ENCODE data around the gene ANTXR1.

DNA sequence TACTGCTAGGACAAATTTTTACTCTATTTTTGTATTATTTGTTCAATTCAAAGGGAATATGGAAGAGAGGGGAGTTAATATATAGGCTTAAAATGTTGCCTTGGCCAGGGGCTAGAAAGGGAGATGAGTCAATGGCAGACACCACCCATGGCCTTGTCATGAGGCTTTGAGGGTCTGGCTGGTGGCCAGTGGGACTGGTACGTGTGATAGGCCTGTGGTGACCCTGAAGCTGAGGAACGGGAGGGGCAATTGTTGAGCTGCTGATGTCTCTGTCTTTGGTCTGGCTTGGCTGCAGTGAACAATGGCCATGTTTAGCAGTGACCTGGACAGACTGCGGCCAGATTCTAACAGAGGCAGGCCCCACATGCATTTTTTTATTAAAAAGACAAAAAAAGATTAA is 20.0 kb upstream of the ANTXR1 start:
- TF ChIP-seq, protein P1, sequence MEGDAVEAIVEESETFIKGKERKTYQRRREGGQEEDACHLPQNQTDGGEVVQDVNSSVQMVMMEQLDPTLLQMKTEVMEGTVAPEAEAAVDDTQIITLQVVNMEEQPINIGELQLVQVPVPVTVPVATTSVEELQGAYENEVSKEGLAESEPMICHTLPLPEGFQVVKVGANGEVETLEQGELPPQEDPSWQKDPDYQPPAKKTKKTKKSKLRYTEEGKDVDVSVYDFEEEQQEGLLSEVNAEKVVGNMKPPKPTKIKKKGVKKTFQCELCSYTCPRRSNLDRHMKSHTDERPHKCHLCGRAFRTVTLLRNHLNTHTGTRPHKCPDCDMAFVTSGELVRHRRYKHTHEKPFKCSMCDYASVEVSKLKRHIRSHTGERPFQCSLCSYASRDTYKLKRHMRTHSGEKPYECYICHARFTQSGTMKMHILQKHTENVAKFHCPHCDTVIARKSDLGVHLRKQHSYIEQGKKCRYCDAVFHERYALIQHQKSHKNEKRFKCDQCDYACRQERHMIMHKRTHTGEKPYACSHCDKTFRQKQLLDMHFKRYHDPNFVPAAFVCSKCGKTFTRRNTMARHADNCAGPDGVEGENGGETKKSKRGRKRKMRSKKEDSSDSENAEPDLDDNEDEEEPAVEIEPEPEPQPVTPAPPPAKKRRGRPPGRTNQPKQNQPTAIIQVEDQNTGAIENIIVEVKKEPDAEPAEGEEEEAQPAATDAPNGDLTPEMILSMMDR (IDR thresholded peaks at IDR 0.05; ENCODE audit: borderline replicate concordance, extremely low read depth, low read length, poor library complexity, severe bottlenecking) = no peak
- no peak for TF ChIP-seq EZH2 (IDR thresholded peaks at IDR 0.05; ENCODE audit: borderline replicate concordance, low read depth, low read length, severe bottlenecking)

Measured in DND-41 (cell line).